ENCODE measurements around the gene PJVK. TPM values are rescaled to one million over a fixed set of nuclear protein-coding genes. Genes with fewer than 3 reads are reported as not detected.

The PJVK gene
- total and polyA plus RNA-seq, 9 of the 15 experiments (the other 6 are each of a cell fraction or from before 2014, with no cell fraction given): 0.11 to 1.5 (median 0.73) TPM

DNA sequence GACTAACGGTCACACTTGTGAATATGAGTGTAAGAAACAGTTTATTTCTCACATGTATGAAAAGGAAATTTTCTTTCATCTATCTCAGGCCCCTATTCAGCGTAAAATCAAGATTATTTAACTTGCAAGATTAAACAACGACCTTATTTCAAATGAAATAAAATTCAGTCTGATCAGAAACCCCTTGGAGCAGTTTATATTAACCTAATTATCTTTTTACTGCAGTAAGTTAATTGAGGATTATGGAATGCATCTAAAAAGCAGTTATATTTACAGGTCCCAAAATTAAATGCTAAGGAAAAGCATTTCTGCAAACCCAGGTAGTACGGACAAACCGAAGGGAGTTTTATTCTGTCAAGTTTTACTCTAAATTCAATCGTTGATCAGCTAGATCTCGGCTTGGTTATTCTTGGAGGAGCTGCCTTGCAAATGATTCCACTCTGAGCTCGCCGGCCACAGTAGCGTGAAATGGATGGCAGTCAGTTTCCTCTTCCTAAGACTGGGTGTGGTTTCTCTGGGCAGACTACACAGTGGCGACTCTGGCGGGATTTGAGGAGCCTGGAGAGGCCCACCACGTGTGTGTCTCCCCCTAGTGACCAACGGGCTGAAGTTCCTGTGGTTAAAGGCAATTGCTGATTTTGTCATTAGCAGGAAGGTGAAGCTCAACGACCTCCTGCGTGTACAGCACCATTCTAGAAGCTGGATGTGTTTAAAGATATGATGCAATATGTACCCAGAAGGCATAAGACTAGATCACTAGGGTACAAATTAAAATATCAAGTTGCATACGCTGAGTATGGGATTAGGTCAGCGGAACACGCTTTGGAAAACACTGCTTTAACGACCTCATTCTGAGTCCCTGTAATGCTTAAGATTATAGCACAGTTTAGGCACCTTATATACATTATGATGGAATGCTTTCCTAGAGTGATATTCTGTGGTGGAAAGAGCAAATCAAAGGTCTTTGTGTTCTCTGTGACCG lies 36.6 kb upstream of the PJVK start (continued):
- 0 out of 2 replicates have a peak, but pooled peaks have one; percentile 65 for TF ChIP-seq EHMT2 (IDR thresholded peaks at IDR 0.05)
- peak in 2 of 3 experiments; percentile 80 to 90 for TF ChIP-seq YY1 (IDR thresholded peaks at IDR 0.05; ENCODE audit: borderline replicate concordance in 1 of 3, control insufficient read depth in 1 of 3, extremely low read depth in 1 of 3, insufficient read depth in 3 of 3, insufficient read length in 1 of 3, insufficient replicate concordance in 2 of 3, low read depth in 1 of 3, low read length in 2 of 3)
- no peak for TF ChIP-seq PRPF4 (IDR thresholded peaks at IDR 0.05; ENCODE audit: insufficient read depth, low read depth, low read length, poor library complexity, severe bottlenecking)
- TF ChIP-seq FUS (optimal IDR thresholded peaks at IDR 0.05; ENCODE audit: low read depth, low read length): no peak
- TF ChIP-seq, protein P1, sequence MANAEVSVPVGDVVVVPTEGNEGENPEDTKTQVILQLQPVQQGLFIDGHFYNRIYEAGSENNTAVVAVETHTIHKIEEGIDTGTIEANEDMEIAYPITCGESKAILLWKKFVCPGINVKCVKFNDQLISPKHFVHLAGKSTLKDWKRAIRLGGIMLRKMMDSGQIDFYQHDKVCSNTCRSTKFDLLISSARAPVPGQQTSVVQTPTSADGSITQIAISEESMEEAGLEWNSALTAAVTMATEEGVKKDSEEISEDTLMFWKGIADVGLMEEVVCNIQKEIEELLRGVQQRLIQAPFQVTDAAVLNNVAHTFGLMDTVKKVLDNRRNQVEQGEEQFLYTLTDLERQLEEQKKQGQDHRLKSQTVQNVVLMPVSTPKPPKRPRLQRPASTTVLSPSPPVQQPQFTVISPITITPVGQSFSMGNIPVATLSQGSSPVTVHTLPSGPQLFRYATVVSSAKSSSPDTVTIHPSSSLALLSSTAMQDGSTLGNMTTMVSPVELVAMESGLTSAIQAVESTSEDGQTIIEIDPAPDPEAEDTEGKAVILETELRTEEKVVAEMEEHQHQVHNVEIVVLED (CRISPR knock-in tag; IDR thresholded peaks at IDR 0.05): peak; percentile 26; the same call in 1 of the 2 replicates
- peak; percentile 68; the same call in 1 of the 2 replicates for TF ChIP-seq ELF4 (CRISPR knock-in tag; IDR thresholded peaks at IDR 0.05)
- TF ChIP-seq, protein P2, sequence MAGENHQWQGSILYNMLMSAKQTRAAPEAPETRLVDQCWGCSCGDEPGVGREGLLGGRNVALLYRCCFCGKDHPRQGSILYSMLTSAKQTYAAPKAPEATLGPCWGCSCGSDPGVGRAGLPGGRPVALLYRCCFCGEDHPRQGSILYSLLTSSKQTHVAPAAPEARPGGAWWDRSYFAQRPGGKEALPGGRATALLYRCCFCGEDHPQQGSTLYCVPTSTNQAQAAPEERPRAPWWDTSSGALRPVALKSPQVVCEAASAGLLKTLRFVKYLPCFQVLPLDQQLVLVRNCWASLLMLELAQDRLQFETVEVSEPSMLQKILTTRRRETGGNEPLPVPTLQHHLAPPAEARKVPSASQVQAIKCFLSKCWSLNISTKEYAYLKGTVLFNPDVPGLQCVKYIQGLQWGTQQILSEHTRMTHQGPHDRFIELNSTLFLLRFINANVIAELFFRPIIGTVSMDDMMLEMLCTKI (IDR thresholded peaks at IDR 0.05; ENCODE audit: partially characterized antibody): no peak
- TF ChIP-seq FOSL1 (tag; conservative IDR thresholded peaks at IDR 0.05): peak; percentile 9; the same call in 1 of the 2 replicates
- peak; percentile 47; the same call in 1 of the 2 replicates for TF ChIP-seq RBFOX2 (IDR thresholded peaks at IDR 0.05; ENCODE audit: low read depth, low read length)
- peak; percentile 43 for TF ChIP-seq TAF9B (IDR thresholded peaks at IDR 0.05; ENCODE audit: partially characterized antibody)
- TF ChIP-seq, protein P3, sequence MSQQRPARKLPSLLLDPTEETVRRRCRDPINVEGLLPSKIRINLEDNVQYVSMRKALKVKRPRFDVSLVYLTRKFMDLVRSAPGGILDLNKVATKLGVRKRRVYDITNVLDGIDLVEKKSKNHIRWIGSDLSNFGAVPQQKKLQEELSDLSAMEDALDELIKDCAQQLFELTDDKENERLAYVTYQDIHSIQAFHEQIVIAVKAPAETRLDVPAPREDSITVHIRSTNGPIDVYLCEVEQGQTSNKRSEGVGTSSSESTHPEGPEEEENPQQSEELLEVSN (IDR thresholded peaks at IDR 0.05; ENCODE audit: borderline replicate concordance in 1 of 2, extremely low read depth in 1 of 2, insufficient read depth in 1 of 2, insufficient read length in 1 of 2, low read depth in 1 of 2, low read length in 1 of 2, poor library complexity in 1 of 2, severe bottlenecking in 1 of 2): peak; percentile 87 to 88
- TF ChIP-seq MEF2D (tag; conservative IDR thresholded peaks at IDR 0.05; ENCODE audit: low read depth): no peak; the same call in 1 of the 2 replicates
- TF ChIP-seq SAFB2 (IDR thresholded peaks at IDR 0.05; ENCODE audit: borderline replicate concordance, low read depth, low read length, severe bottlenecking): no peak
- TF ChIP-seq TRIM28 (IDR thresholded peaks at IDR 0.05): peak; percentile 31; the same call in 1 of the 2 replicates
- no peak for TF ChIP-seq ZNF253 (CRISPR knock-in tag; conservative IDR thresholded peaks at IDR 0.05)
- peak; percentile 67 for TF ChIP-seq SUPT5H (IDR thresholded peaks at IDR 0.05)
- TF ChIP-seq SMARCA5 (IDR thresholded peaks at IDR 0.05): no peak
- TF ChIP-seq DACH1 (IDR thresholded peaks at IDR 0.05; ENCODE audit: partially characterized antibody): peak; percentile 24

Data from K562 (cell line).